OCI-LY7 (cell line): ENCODE results near the gene GABRR2.

Experiments
- CTCF ChIP-seq: fragments of 200-600 bp; sonication (generic); conservative IDR thresholded peaks from 2 replicates; pipeline ENCODE4 v1.5.1; 2014; ENCODE audit warnings: mild to moderate bottlenecking, antibody characterized with exemption, low read length, moderate library complexity, mixed read lengths
- EZH2phosphoT487 ChIP-seq: fragments of 200-600 bp; sonication (generic); IDR thresholded peaks from 2 replicates; pipeline ENCODE4 v1.6.1; 2018; ENCODE audit warnings: low read depth, borderline replicate concordance, mild to moderate bottlenecking, mixed run types, antibody characterized with exemption, low read length, moderate library complexity, mixed read lengths

GRCh38 chr6:89311530-89311852, 3.6 kb downstream of the GABRR2 start:
- TF ChIP-seq EZH2phosphoT487 (no peak), CTCF (no peak)
